ENCODE results near the gene MTMR1. TPM values are rescaled to one million over a fixed set of nuclear protein-coding genes. Genes with fewer than 3 reads are reported as not detected.

Gene MTMR1
- total and polyA plus RNA-seq, 2 donors (not counting 1 experiment from before 2014, with no cell fraction given), result 30.8 to 67.5 TPM

- H4K20me1 ChIP-seq (ENCODE audit: control insufficient read depth, insufficient read depth, low read length, poor library complexity, severe bottlenecking), result no peaks in the 10 kb centered on the region
- H3K4me1 ChIP-seq (ENCODE audit: control insufficient read depth in 2 of 2, insufficient read depth in 2 of 2, low read length in 2 of 2), result peaks cover 32 to 43% of the 10 kb centered on the region in 2 donors
- H2AFZ ChIP-seq (ENCODE audit: insufficient read depth, low read depth, low read length, poor library complexity, severe bottlenecking), result no peak overlapping the region
- no peaks in the 10 kb centered on the region for H3K9me3 ChIP-seq (ENCODE audit: control extremely low read depth in 1 of 3, control insufficient read depth in 2 of 3, insufficient read depth in 1 of 3, low read length in 2 of 3)
- ChIA-PET POLR2A (no interaction called here), CTCF (interaction anchor here (1.7 kb wide), 1 partner anchor 28 kb away, joined by 9 read pairs; no protein-coding TSS in a partner anchor)
- H3K4me1 Mint-ChIP-seq, result peaks cover 45% of the 10 kb centered on the region
- H3K79me2 ChIP-seq (ENCODE audit: control insufficient read depth, insufficient read depth, low read length), result peaks cover 4% of the 10 kb centered on the region
- ATAC-seq (ENCODE audit: low read depth) (no peak), DNase-seq (no peak)
- H3K27me3 Mint-ChIP-seq, result no peaks in the 10 kb centered on the region
- no peaks in the 10 kb centered on the region for H3K36me3 ChIP-seq (replicated peaks in 1 of 2; ENCODE audit: control extremely low read depth in 1 of 2, control insufficient read depth in 1 of 2, extremely low read depth in 1 of 2, insufficient read depth in 2 of 2, low read length in 1 of 2)
- H3K4me3 Mint-ChIP-seq, result no peak overlapping the region
- intact Hi-C loops (cut with micrococcal nuclease), result loop anchor here (5.0 kb wide), 1 partner anchor 207 kb away; the partner anchor contains the start of gene CD99L2
- TF ChIP-seq EZH2 (IDR thresholded peaks at IDR 0.05; ENCODE audit: borderline replicate concordance, insufficient read depth, low read depth, low read length, poor library complexity, severe bottlenecking) (no peak), CTCF (IDR thresholded peaks at IDR 0.05) (no peak)
- no peak overlapping the region for H3K9ac ChIP-seq (ENCODE audit: low read length)
- no peak overlapping the region for H3K4me3 ChIP-seq (ENCODE audit: control extremely low read depth in 1 of 5, extremely low read depth in 1 of 5, insufficient read depth in 1 of 5, low read depth in 2 of 5, low read length in 4 of 5)
- H3K4me2 ChIP-seq (replicated peaks; ENCODE audit: low read depth, low read length, poor library complexity, severe bottlenecking), result no peak overlapping the region
- no peaks in the 10 kb centered on the region for H3K27me3 ChIP-seq (replicated peaks in 1 of 4; ENCODE audit: control extremely low read depth in 1 of 4, control insufficient read depth in 3 of 4, insufficient read depth in 4 of 4, low read length in 3 of 4)
- no peaks in the 10 kb centered on the region for H3K9me3 Mint-ChIP-seq (ENCODE audit: insufficient read depth)
- H3K27ac ChIP-seq (ENCODE audit: low read length in 2 of 2), result no peak overlapping the region
- H3K27ac Mint-ChIP-seq, result peak overlapping the region; percentile 56
Observed at GRCh38 chrX:150690126-150690525, 3.1 kb upstream of the MTMR1 start.

GRCh38 chrX:150692296-150692695 lies 900 bp upstream of the MTMR1 start:
- intact Hi-C loops (cut with micrococcal nuclease), result loop anchor here (5.0 kb wide), 1 partner anchor 205 kb away; the partner anchor contains the start of gene CD99L2
- H3K27ac ChIP-seq (ENCODE audit: low read length in 2 of 2), result peak overlapping the region; percentile 86 to 87
- peak overlapping the region; percentile 94 for H3K27ac Mint-ChIP-seq
- peaks cover 53 to 64% of the 10 kb centered on the region in 2 donors for H3K4me1 ChIP-seq (ENCODE audit: control insufficient read depth in 2 of 2, insufficient read depth in 2 of 2, low read length in 2 of 2)
- POLR2A ChIA-PET, result interaction anchor here (0.9 to 1.7 kb wide), 2 partner anchors 9 to 124 kb away, joined by 4 to 5 read pairs; partner anchors contain the start of gene MTM1
- peak overlapping the region; percentile 38 to 69 (median 65) for H3K4me3 ChIP-seq (ENCODE audit: control extremely low read depth in 1 of 5, extremely low read depth in 1 of 5, insufficient read depth in 1 of 5, low read depth in 2 of 5, low read length in 4 of 5)
- H3K9ac ChIP-seq (ENCODE audit: low read length), result peak overlapping the region; percentile 69
- no peaks in the 10 kb centered on the region for H3K27me3 ChIP-seq (replicated peaks in 1 of 4; ENCODE audit: control extremely low read depth in 1 of 4, control insufficient read depth in 3 of 4, insufficient read depth in 4 of 4, low read length in 3 of 4)
- peak overlapping the region; percentile 87 for H3K4me3 Mint-ChIP-seq
- peaks cover 24% of the 10 kb centered on the region for H3K79me2 ChIP-seq (ENCODE audit: control insufficient read depth, insufficient read depth, low read length)
- no peaks in the 10 kb centered on the region for H3K9me3 ChIP-seq (ENCODE audit: control extremely low read depth in 1 of 3, control insufficient read depth in 2 of 3, insufficient read depth in 1 of 3, low read length in 2 of 3)
- peaks cover 0 to 5% of the 10 kb centered on the region in 2 experiments for H3K36me3 ChIP-seq (replicated peaks in 1 of 2; ENCODE audit: control extremely low read depth in 1 of 2, control insufficient read depth in 1 of 2, extremely low read depth in 1 of 2, insufficient read depth in 2 of 2, low read length in 1 of 2)
- H2AFZ ChIP-seq (ENCODE audit: insufficient read depth, low read depth, low read length, poor library complexity, severe bottlenecking), result peak overlapping the region; percentile 52
- H3K4me1 Mint-ChIP-seq, result peaks cover 65% of the 10 kb centered on the region
- ATAC-seq (ENCODE audit: low read depth) (no peak), DNase-seq (peak; percentile 29)
- H4K20me1 ChIP-seq (ENCODE audit: control insufficient read depth, insufficient read depth, low read length, poor library complexity, severe bottlenecking), result no peaks in the 10 kb centered on the region
- CTCF ChIA-PET, result interaction anchor here (0.9 to 5.6 kb wide), 4 partner anchors 9 to 25 kb away, joined by 3 to 29 read pairs (median 8); no protein-coding TSS in a partner anchor
- no CpG with 5 or more reads among the region's 5 CpGs for WGBS (ENCODE audit: insufficient coverage)
- H3K27me3 Mint-ChIP-seq, result no peaks in the 10 kb centered on the region
- H3K4me2 ChIP-seq (replicated peaks; ENCODE audit: low read depth, low read length, poor library complexity, severe bottlenecking), result peak overlapping the region; percentile 67
- no peak for TF ChIP-seq CTCF (IDR thresholded peaks at IDR 0.05)
- TF ChIP-seq EZH2 (IDR thresholded peaks at IDR 0.05; ENCODE audit: borderline replicate concordance, insufficient read depth, low read depth, low read length, poor library complexity, severe bottlenecking), result no peak
- no peaks in the 10 kb centered on the region for H3K9me3 Mint-ChIP-seq (ENCODE audit: insufficient read depth)
